ENCODE measurements around the gene NPIPB9. TPM values are rescaled to one million over a fixed set of nuclear protein-coding genes. Genes with fewer than 3 reads are reported as not detected.
"Not testable (repeated sequence)": the region's sequence is repeated elsewhere in the genome, so short reads cannot be mapped to it uniquely, and the experiment has no call there.

Gene NPIPB9
- polyA plus RNA-seq (2012; ENCODE audit: low read depth, missing spikeins) = 0.58 TPM

DNA sequence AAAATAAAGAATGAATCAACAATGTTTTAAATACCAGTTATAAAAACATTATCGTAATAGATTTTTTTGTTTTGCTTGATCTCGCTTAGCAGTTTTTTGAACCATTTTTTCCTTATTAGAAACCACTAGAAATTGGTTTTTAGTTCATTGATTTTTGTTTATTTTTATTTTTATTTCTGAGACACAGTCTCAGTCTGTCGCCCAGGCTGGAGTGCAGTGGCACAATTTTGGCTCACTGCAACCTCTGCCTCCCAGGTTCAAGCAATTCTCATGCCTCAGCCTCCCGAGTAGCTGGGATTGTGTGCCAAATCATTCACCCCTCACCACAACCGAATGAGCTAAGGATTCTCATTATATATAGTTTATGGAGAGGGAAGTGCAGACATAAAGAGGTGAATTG is at the start of gene NPIPB9:
Gene NPIPB9 (plus strand): TSS at position 301 of the 400 bp plus-strand sequence.
- not testable (repeated sequence) for DNase-seq (ENCODE audit: insufficient read length, low spot score); FAIRE-seq

DNA sequence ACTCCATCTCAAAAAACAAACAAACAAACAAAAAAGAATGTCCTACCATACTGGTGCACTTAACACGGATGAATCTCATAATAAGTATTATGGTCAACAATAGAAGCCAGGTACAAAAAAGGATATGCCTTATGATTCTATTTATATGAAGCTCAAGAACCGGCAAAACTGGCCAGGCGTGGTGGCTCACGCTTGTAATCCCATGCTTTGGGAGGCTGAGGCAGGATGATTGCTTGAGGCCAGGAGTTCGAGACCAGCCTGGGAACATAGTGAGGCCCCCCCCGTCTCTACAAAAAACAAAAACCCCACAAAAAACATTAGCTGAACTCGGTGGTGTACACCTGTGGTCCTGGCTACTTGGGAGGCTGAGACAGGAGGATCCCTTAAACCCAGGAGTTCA is 47.3 kb upstream of the NPIPB9 start:
- not testable (repeated sequence) for DNase-seq (ENCODE audit: insufficient read length, low spot score); FAIRE-seq

DNA sequence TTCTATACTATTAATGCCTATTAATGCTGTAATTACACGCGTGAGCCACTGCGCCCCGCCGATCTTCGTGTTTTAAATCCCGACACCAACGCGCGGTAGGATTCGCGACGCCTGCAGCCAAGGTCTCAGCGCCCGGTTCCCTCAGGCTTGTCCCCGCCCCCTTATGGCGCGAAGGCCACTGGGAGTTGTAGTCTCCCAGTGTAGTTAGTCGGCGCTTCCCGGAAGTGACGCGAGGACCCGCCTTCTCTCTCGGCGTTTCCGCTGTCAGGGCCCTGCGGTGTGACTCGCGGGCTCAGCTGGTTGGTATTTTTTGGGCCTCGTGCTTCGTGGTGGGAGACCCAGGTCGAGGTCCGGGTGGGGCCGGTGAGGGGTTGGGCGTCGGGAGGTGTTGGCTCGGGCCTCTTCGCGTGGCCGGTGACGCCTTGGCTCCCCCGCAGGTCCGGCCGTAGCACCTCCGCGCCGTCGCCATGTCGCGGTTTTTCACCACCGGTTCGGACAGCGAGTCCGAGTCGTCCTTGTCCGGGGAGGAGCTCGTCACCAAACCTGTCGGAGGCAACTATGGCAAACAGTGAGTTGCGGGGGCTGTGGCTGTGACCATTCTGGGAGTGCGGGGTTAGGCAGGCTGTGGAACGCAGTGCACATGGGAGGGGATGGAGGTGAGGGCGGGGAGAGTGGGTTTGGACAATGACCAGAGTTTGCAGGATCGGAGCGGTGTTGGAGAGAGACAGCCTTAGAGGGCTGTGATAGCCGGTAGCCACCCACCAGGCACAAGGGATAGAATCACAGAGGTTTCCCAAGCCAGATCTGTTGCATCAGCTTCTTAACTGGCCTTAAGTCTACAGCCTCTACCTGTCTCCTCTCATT is 40.1 kb upstream of the NPIPB9 start, which contains the start of gene EIF3C:
Gene EIF3C (plus strand): TSS at position 245 of the 864 bp plus-strand sequence. CDS start 223 bp downstream, at position 468.
- FAIRE-seq = peak; percentile 98
- DNase-seq (ENCODE audit: insufficient read length, low spot score) = not testable (repeated sequence)

DNA sequence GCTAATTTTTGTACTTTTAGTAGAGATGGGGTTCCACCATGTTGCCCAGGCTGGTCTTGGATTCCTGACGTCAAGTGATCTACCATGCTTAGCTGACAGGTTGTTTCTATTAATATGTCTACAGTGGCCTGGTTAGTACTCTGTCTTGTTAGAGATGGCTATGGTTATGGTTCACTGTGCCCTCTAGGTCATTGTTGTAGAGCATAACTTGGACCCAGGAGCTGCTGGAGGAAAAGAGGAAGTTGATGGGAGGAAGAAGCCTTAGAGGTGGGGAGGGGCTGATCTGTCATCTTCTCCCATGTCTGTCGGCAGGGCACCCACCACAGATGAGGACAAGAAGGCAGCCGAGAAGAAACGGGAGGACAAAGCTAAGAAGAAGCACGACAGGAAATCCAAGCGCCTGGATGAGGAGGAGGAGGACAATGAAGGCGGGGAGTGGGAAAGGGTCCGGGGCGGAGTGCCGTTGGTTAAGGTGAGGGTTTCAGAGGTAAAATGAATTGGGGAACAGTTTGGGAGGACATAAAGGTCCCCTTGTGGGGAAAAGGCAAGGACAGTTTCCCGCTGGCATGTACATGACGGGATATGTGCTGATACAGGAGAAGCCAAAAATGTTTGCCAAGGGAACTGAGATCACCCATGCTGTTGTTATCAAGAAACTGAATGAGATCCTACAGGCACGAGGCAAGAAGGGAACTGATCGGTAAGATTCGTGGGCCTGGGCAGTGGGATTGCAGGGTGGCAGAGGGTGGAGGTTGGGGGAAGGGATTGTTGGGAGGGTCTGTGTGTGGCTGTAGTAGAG is 28.5 kb upstream of the NPIPB9 start:
- not testable (repeated sequence) for DNase-seq (ENCODE audit: insufficient read length, low spot score); FAIRE-seq

DNA sequence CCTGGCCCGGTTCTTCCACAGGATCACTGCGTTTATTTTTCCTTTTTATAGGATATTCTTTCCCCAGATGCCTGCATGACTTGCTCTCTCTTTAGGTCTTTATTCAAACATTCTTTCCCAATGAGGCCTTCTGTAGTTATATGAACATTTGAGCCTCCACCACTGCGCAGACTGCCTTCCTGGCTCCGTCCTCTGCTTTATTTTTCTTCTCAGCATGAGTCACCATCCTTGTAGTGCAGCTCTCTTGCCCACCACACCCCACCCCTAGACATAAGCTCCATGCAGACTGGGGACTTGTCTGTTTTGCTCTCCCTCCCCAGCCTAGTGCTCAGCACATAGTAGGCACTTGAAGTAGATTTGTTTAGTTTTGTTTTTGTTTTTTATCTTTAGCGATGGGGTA is 20.3 kb upstream of the NPIPB9 start:
- not testable (repeated sequence) for DNase-seq (ENCODE audit: insufficient read length, low spot score); FAIRE-seq

DNA sequence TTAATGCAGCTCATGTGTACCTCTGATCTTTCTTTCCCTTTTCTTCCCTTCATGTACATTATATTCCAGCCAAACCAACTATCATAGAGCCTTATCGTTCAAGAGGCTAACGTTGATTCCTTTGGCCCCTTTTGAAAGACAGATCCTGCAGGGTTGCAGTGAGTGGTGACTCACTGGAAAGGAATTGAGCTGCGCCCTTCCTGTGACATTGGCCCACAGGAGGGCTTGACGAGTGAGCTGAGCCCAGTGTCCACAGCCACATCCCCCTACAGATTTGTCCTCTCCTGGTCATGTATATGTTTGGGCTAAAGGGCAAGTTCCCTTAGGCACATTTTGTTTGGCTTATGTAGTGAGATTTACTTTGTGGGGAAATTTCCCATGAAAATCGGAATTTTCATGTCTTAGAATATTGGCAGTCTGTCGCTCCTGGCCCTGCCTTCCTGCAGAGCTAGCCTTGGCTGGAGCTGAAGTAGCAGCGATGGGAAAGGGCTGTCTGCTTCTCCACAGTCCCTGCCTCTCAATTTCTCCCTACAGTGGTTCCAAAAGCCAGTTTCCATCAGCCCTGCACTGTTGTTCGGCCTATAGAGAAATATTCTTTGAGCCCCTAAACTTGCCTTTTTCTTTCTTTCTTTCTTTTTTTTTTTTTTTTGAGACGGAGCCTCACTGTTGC is 19.0 kb upstream of the NPIPB9 start:
- FAIRE-seq = not testable (repeated sequence)

DNA sequence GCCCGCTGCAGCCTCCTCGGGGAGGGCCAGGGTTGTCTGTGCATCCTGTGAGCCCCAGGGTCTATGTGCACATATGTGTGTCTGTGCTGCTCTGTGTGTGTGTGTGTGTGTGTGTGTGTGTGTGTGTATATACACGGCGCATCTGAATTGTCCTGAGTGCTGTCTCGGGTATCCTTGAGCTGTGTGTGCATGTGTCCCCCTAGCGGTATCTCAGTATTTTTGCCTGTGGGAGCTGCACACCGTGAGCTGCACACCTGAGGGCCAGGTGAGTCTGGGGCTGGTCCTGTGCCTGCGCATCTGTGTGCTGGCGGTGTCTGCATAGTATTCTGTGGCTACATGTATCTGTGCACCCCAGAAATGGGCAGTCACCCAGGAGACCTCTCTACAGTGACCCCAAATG is 11.8 kb upstream of the NPIPB9 start:
- not testable (repeated sequence) for FAIRE-seq; DNase-seq (ENCODE audit: insufficient read length, low spot score)

More for the DNA sequence above, 19.0 kb upstream of the NPIPB9 start:
- not testable (repeated sequence) for DNase-seq (ENCODE audit: insufficient read length, low spot score)

DNA sequence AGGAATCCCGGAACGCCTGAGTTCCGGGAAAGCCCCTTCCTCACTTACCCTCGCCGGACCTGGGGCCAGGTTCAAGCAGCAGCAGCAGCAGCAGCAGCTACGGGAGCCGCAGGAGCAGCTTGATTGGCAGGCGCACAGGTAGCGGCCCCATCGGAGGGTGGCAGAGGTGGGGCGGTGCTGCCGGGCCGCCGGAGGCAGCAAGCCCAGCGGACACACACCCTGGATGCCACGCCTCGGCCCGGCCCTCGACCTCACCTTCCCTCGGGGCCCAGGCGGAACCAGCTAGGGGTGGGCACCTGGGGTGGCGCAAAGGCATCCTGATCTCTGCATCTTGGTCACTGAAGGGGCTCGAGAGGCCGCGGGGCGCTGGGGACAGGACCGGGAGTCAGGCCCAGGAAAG is 11.0 kb upstream of the NPIPB9 start:
- not testable (repeated sequence) for DNase-seq (ENCODE audit: insufficient read length, low spot score); FAIRE-seq

DNA sequence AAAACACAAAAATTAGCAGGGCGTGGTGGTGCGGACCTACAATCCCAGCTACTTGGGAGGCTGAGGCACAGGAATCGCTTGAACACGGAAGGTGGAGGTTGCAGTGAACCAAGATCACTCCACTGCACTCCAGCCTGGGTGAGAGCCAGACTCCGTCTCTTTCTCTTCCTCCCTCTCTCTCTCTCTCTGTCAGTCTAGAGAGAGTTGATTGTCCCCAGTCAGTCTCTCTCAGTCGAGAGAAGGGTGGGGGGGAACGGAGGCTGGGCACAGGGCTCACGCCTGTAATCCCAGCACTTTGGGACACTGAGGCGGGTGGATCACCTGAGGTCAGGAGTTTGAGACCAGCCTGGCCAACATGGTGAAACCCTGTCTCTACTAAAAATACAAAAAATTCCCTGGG is 10.3 kb upstream of the NPIPB9 start:
- not testable (repeated sequence) for DNase-seq (ENCODE audit: insufficient read length, low spot score); FAIRE-seq

DNA sequence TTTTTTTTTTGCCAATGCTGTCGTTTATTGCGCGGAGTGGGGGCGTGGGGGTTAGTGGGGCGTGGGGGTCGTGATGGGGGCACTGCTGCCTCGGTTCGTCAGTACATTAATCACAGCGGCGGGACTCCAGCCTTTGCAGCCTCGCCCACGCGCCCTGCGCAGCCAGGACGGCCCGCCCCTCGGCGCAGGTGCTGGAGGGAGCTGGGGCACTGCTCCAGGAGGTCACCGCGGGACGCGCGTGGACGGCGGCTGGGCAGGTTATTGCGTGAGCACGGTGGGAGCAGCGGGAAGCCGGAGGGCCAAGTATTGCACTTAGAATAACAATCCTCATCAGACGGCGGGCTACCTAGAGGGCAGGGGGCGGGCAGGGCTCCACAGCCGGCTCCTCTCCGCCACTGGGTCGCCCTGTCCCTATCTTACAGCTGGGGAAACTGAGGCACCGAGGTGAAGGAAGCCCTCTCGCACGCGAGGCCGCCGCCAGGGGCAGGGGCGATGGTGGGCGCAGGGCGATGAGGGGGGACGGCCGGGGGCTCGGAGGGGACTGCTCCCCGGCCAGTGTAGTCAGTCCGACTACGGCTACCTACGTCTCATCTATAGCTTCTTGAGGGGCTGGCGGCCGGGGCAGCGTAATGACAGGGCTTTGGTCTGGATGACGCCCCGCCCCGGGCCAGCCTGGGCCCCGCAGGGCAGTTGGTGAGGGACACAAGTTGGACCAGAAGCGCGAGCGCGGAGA is 4.8 kb upstream of the NPIPB9 start:
- not testable (repeated sequence) for FAIRE-seq; DNase-seq (ENCODE audit: insufficient read length, low spot score)

DNA sequence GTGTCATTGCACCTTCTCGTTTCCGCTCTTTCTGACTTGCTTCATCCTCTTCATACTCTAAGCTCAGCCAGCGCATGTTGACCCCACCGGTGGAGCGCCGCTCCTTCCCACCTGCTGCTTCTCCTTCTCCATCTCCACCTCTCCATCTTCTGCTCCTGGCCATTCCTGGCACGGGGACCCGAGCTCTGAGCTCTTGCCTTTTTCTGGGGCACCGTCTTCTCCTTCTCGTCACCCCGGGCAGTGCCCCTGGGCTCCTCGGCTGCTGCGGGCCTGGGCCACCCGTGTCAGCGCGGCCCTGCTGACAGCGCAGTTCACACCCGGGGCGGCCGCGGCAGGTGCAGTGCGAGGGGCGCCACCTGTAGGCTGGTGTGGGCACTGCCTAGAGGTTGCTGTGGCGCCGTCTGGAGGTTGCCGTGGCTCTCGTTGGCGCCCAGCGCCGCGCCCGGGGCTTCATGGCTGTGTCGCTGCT is 1.6 kb upstream of the NPIPB9 start:
- DNase-seq (ENCODE audit: insufficient read length, low spot score) = not testable (repeated sequence)
- FAIRE-seq = peak; percentile 97

DNA sequence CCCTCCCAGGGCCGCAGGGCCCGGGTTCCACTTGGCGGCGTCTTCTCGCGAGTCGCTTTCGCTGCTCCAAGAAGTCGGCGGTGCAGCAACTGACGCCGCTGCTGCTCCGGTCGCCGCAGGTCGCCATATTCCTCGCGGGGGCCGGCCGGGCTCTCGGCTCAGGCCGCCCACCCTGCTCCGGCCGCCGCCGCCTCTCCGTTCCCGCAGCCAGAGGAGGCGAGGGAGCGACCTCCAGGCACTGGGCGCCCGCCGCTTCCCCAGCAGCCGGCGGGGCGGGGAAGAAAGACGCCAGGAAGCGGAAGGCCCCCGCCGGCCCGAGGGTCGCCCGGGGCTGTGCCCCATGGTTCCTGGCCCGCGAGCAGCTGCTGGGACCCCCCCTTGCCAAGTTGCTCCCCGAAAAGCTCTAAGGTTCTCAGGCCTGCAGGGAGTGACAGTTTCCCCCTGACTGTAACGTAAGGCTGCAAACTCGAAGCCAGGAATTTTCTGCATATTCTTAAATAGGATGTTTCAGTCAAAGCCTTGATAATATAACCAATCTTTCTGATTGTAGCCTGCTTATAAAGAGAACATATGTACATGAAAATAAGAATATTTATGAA is 1.0 kb upstream of the NPIPB9 start:
- not testable (repeated sequence) for FAIRE-seq

DNA sequence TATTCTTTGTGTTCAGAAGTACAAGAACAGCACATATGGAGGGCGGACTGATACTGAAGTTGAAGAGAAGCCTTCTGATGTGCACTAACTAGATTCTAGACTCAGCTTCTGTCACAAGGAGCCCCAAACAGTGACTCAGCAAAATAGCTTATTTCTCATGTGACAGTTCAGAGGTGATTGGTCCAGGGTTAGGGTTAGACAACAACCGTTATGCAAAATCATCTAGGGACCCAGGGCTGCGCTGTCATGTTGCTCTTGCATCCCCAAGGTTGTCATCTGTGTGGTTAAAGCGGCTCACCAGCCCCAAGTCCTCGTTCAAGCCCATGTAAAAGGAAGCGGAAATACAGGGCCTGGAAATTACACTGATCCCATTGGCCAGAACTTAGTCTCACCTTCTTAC is 30.1 kb downstream of the NPIPB9 start:
- not testable (repeated sequence) for DNase-seq (ENCODE audit: insufficient read length, low spot score); FAIRE-seq

More for the DNA sequence above, 1.0 kb upstream of the NPIPB9 start:
- DNase-seq (ENCODE audit: insufficient read length, low spot score) = not testable (repeated sequence)

DNA sequence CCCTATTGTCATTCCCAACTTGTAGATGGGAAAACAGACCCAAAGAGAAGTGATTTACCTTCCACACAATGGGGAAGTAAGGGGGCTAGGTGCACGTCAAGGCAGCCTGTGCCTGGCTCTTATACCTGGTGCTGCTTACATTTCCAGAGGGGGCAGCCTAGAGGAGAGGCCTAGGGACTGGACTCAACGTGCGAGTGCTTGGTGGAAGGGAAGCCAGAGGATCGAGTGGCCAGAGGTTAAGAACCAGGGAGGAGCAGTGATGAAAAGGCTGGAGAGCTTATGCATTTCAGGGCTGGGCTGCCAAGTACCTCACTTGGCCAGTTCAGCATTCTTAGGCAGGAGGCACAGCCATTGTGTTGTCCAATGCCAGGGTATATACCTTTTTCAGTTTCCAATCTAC is 30.8 kb downstream of the NPIPB9 start:
- DNase-seq (ENCODE audit: insufficient read length, low spot score); FAIRE-seq: not testable (repeated sequence)

DNA sequence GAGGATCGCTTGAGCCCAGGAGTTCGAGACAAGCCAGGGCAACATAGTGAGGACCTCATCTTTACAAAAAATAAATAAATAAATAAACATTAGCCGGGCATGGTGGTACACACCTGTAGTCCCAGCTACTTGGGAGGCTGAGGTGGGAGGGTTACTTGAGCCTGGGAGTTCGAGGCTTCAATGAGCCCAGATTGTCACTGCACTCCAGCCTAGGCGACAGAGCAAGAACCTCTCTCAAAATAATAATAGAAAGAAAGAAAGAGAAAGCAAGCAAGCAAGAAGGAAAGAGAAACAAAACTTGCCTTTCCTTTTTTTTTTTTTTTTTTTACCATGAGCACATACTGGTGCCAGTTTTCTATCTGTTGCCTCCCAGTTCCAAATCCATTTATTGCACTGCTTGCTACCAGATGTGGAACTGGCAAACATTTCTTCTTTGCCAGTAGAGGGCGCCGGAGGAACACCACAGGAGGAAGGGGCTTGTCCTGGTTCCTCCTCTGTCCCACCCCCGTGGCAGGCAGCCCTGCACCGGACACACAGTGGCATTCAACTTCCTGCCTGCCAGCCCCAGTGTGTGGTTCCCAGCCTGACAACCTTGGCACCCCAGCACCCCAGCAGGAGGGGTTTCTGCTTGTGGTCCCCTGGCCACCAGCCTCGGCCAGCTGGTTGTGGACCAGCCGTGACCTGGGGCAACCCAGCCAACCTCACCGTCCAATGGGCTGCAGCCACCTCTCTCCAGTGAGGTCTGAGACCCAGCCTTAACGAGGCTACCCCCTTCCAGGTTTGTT is 50.8 kb downstream of the NPIPB9 start:
- not testable (repeated sequence) for DNase-seq (ENCODE audit: insufficient read length, low spot score); FAIRE-seq

DNA sequence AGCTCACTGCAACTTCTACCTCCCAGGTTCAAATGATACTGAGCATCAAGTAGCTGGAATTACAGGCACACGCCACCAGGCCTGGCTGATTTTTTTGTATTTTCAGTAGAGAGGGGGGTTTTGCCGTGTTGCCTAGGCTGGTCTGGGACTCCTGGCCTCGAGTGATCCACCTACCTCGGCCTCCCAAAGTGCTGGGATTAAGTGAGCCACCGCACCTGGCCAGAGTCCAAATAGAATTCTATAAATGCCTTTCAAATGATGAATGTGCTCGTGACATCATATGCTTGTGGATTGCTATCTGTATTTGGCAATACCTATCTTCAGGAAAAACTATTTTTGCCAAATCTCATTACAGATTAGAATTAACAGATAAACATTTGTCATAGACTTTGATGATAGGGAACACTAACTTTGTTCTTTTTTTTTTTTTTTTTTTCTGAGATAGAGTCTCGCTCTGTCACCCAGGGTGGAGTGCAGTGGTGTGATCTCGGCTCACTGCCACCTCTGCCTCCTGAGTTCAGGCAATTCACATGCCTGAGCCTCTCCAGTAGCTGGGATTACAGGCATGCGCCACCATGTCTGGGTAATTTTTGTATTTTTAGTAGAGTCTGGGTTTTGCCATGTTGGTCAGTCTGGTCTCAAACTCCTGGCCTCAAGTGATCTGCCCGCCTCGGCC is 56.0 kb downstream of the NPIPB9 start:
- not testable (repeated sequence) for FAIRE-seq; DNase-seq (ENCODE audit: insufficient read length, low spot score)

All from GM12891 (cell line).